Uterus (tissue), 2 donors: Measurements from ENCODE around the gene LGALS13.

Experiments used
- CTCF ChIP-seq, 4 experiments: fragments of 200-600 bp in 2 of 4; fragments of 450-650 bp in 2 of 4; sonication (generic) in 2 of 4; IDR thresholded peaks; one replicate each; pipeline ENCODE4 v1.5.1; 2016 to 2019; ENCODE audit warnings: antibody characterized with exemption in 4 of 4, mild to moderate bottlenecking in 2 of 4, moderate library complexity in 1 of 4
- POLR2A ChIP-seq, 2 donors: fragments of 450-650 bp; IDR thresholded peaks; one replicate each; pipeline ENCODE4 v1.6.1; 2016; ENCODE audit warnings: antibody characterized with exemption in 2 of 2, mild to moderate bottlenecking in 1 of 2, moderate library complexity in 1 of 2

GRCh38 chr19:39566064-39566463 lies 36.3 kb upstream of the LGALS13 start:
- TF ChIP-seq CTCF (IDR thresholded peaks at IDR 0.05) (no peak), POLR2A (IDR thresholded peaks at IDR 0.05) (no peak)
